HG03108 (cell line): Measurements from ENCODE around the gene OR4E2.
"Not testable (repeated sequence)": the region's sequence is repeated elsewhere in the genome, so short reads cannot be mapped to it uniquely, and the experiment has no call there.

Experiments
- ATAC-seq: cut with Tn5 transposase; IDR thresholded peaks from one replicate; pipeline ENCODE4 v1.9.1; 2021; ENCODE audit warnings: moderate library complexity; ENCODE audit not compliant: unreplicated experiment

The OR4E2 gene, protein sequence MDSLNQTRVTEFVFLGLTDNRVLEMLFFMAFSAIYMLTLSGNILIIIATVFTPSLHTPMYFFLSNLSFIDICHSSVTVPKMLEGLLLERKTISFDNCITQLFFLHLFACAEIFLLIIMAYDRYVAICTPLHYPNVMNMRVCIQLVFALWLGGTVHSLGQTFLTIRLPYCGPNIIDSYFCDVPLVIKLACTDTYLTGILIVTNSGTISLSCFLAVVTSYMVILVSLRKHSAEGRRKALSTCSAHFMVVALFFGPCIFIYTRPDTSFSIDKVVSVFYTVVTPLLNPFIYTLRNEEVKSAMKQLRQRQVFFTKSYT

GRCh38 chr14:21653331-21653885 is at the start of gene OR4E2:
Gene OR4E2, plus strand, starts transcription at chr14:21653835. Its CDS starts 11,248 bp downstream, at chr14:21665083.
- no peak for ATAC-seq

DNA sequence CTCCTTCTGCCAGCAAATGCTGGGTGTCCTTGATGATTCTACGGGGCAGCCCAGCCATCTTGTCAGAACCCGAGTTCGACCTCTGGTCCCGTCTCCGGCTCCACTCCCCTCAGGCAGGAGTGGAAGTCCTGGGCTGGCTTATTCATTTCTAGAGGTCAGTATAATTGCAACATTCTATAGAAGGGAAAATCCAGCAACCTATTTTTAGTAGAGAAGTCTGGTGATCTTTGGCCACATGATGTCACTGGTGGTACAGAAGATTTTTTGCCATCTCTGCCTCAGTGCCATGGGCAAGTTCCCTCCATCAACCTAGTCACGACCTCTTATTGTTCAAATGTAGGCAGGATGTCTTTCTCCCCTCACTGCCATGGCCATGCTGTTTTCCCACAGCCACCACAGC is 41.3 kb upstream of the OR4E2 start:
- no peak for ATAC-seq

DNA sequence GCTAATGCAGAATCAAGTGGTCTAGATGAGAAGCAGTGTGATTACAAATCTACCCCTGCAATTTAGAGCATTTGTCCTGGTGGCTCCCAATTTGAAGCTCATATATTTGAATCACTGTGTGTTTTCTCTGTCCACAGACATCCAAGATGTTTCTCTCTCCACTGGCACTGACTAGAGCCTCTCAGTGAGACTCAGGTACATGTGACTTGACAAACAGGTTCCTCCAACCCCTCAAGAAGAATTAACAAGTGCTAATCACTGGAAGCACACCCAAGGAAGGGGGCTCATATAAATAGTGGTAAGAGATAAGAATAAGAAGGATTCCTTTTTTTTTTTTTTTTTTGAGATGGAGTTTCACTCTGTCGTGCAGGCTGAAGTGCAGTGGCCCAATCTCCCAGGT is 39.4 kb upstream of the OR4E2 start:
- no peak for ATAC-seq

DNA sequence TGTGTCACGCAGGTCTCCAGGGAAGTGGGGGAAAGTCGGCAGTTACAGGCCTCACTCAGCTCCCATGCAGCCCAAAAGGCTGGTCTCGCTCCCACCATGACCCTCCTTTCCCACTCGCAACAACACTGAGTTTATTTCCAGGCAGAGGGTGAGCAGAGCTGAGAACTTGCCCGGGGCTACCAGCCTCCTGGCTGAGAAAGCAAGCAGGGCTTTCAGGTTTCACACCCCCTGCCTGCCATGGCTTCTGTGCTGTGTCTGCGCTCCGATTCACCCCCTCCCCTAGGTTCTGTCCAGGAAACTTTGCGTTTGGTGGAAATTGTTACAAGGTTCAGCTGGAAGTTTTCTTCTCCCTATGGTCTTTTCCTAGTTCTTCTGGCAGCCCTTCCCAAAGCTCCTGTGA is 36.0 kb upstream of the OR4E2 start:
- no peak for ATAC-seq

DNA sequence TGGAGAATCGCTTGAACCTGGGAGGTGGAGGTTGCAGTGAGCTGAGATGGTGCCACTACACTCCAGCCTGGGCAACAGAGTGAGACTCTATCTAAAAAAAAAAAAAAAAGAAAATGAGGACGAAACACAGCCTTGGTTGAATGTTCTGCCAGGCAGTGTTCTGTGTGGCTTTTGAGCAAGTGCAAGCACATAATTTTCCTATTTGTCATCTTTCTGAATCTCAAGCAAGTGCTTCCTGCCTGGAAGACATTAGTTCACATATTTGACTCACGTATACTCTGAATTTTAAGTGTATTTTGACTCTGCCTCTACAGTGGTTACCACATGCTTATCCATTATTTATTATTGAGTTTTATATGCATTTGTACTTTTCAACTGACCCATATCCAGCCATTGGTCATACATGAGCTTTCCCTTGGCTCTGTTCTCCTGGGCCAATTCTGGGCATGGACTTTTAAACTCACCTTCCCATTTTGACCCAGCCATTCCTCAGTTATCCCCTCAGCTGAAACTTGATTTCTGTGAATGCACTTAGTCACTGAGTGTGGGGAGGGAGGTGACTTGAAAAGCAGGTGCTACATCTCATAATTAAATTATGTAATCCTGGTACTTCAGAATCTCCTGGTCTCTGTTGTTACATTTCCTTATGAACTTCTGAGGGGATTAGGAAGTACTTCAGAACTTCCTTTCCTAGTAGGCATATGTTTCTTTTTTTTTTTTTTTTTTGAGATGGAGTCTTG is 27.0 kb upstream of the OR4E2 start:
- no peak for ATAC-seq

DNA sequence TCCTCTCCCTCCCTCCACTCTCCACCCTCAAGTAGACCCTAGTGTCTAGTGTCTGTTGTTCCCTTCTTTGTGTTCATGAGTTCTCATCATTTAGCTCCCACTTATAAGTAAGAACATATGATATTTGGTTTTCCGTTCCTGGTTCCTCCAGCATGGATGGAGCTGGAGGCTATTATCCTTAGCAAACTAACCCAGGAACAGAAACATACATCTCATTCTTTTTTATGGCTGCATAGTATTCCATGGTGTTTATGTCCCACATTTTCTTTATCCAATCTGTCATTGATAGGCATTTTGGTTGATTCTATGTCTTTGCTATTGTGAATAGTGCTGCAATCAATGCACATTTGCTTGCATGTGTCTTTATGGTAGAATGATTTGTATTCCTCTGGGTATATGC is 23.1 kb upstream of the OR4E2 start:
- ATAC-seq, result not testable (repeated sequence)

GRCh38 chr14:21631084-21631483 is 22.6 kb upstream of the OR4E2 start:
- ATAC-seq, result no peak

GRCh38 chr14:21634840-21635239 is 18.8 kb upstream of the OR4E2 start, which contains the start of gene OR10G2:
Gene OR10G2, minus strand, starts transcription at chr14:21634940. Its CDS starts 98 bp downstream, at chr14:21634842.
- no peak for ATAC-seq

- ATAC-seq, result no peak
Measured at GRCh38 chr14:21642683-21643082, 11.0 kb upstream of the OR4E2 start.

GRCh38 chr14:21643407-21643806 is 10.2 kb upstream of the OR4E2 start:
- no peak for ATAC-seq

DNA sequence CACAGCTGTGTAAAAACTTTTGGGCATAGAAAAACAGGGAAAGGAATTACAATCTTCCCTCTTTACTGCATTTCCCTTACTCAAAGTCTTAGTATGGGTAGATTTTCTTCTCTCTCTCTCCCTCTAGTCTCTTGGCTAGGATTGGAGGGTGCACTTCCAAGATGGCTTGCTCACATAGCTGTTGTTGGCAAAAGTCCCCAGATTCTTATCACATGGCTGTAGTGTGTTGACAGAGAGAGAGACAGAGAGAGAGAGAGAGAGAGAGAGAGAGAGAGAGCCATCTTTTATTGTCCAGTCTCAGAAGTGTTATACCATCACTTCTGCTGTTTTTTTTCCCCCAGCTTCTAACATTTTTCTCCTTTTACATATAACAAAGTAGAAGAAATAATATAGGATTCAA is 6.3 kb upstream of the OR4E2 start:
- ATAC-seq, result no peak

DNA sequence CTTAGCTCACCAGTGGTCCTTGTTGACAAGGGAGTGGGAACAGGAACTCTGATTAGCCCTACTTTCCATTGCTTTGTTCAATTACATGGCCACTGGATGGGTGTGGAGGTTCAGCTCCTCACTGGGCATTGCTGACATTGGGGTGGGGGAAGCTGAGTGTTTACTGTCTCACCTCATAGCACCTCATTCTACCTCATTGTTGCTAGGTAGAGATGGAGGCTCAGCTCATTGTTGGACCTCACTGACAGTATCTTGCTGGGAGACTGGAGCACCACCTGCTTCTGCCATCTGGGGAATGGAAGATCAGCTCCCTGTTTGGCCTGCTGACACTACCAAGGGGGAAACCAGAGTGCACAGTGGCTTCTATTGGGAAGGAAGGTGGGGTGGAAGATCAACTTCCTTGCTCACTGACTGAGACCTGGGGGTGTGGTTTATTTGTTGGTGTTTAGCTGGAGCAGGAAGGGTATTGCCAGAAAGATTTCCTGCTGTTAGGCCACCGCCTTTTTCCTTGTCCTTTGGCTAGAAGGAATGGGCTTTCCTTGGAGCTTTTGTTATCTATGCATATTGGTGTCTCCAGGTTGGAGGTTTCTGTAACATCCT is 1.3 kb upstream of the OR4E2 start:
- ATAC-seq, result no peak

DNA sequence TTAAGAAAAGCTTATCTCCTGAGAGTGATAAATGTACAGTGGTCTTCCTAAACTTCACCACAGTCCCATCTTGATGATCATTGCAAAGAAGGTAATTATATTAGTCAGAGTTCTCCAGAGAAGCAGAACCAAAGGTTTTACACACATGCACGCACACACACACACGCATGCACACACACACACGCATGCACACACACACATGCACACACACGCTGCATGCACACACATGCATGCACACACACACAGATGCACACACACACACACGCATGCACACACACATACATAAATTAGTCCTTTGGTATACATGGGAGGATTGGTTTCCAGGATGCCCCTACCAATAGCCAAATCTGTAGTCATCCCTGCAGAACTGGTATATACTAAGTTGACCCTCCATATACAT is 580 bp downstream of the OR4E2 start:
- no peak for ATAC-seq

DNA sequence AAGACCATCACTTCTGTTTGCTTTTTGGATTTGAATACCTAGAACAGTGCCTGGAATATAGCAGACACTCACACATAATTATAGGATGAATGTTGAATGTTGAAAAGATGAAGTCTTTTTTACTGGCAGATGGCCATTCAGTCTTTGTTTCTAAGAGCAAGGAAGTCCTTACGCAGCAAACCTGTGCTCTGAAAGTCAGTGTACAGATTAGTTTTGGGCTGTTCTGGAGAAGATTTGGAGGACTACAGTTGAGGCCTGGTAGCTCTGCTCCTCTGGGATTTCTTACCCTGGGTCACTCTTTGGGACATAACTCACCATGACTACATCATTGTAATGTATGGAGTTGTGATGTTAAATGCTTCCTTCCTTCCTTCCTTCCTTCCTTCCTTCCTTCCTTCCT is 3.3 kb downstream of the OR4E2 start:
- ATAC-seq, result no peak

DNA sequence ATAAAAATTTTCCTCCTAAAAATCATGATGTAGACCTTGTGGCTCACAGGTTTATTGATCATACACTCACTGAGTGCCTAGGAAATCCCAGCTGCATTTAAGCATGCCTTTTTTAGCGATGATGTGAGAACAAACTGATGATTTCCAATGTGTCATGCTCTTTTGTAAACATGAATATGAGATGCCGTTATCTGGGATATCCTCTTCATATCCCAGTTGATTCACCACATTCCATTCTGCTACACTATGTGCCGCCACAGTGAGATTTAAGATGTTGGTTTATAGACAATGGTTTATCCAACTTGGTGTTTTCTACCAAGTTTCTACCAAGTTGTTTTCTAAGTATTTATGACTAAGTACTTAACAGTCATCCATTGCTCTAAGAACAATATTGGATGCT is 14.7 kb downstream of the OR4E2 start:
- ATAC-seq, result no peak

- ATAC-seq, result no peak
Measured at GRCh38 chr14:21669284-21669683, 15.6 kb downstream of the OR4E2 start.

- no peak for ATAC-seq
Measured at GRCh38 chr14:21671371-21671770, 17.7 kb downstream of the OR4E2 start.

DNA sequence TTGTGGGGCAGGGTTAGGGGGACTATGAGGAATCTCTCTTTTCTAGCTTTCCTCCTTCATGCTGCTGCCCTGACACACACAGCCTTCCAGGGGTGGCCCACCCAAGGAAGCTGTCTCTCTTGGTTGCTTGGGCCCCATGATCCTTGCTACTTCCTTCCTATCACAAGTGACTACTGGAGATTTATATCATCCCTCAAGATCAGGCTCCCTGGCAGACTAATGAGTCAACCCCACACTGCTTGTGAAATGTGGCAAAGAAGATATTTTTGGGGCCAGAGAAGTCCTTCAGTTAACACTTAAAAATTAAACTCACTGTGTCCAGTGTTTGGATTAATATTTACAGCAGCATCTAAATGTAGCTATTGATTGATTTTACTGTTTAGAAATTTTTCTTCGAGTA is 18.5 kb downstream of the OR4E2 start:
- no peak for ATAC-seq

DNA sequence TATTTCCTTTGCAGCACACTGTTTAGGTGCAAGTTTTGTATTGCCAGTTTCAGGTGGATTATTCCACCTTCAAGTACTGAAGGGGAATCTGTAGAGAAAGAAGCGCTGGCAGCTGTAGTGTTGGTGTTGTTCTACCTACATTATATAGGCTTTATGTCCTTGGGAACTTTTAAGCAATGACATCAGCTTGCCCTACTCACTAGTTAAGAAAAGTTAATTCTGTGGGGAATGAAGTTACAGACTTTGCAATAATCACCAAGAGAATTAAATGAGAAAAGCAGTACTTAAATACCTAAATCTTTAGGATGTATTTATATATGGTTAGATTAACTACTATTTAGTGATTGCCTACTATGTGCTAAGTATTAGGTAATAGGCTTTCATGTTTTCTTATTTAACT is 20.1 kb downstream of the OR4E2 start, which contains the start of gene OR4E1:
Gene OR4E1, minus strand, starts transcription at position 101 of the 400 bp plus-strand sequence. CDS start 2,883 bp downstream, outside the sequence.
- ATAC-seq, result no peak

- no peak for ATAC-seq
Measured at GRCh38 chr14:21675566-21675965, 21.9 kb downstream of the OR4E2 start.

DNA sequence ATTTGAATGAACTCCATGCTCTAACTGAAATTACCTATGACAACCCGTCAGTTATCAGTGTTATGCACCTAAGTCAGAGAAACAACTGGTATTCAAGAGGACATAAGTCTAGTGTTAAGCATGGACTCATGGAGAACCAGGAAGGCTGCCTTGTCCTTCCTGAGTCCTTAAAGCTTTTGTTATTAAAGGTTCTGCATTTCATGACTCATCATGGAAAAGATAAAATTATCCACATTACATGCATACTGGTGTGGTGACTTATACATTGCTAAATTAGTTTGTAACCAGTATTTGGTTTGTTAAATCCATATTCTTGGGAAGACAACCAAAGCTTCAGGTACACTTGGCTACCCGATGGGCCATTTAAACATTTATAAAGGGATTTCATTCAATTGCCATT is 26.4 kb downstream of the OR4E2 start:
- no peak for ATAC-seq

GRCh38 chr14:21686468-21686867 is 32.8 kb downstream of the OR4E2 start:
- no peak for ATAC-seq
